CD1c-positive myeloid dendritic cell (primary cell): Measurements from ENCODE around the gene C14orf93.
"Not testable (repeated sequence)": the region's sequence is repeated elsewhere in the genome, so short reads cannot be mapped to it uniquely, and the experiment has no call there.

Experiments used
- DNase-seq: peaks from one replicate; pipeline ENCODE4 v3.0.0-alpha.2; 2016; ENCODE audit errors: extremely low spot score

Gene C14orf93

GRCh38 chr14:22974530-22975313, 35.2 kb downstream of the C14orf93 start:
- no peak for DNase-seq

GRCh38 chr14:22973217-22974032, 36.5 kb downstream of the C14orf93 start:
- peak; percentile 65 for DNase-seq

- no peak for DNase-seq
Observed at GRCh38 chr14:22972313-22972930, 37.5 kb downstream of the C14orf93 start.

DNA sequence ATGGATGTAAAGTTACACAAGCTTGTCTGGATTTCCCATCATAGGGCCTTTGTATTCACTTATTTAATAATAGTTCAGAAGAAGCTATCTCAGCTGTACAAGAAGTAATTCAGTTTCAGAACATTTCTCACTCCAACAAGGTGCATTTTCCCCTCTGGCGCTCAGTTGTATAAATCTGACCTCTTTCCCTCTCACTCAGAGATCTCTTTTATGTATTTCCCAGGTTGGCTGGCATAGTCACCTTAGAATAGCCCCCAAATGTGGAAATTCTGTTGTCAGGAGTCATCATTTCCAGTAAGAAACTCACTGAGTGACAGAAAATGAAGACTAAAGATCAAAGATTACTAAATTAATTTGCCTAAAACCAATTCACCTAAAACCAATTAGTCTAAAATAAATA, 38.8 kb downstream of the C14orf93 start:
- no peak for DNase-seq

GRCh38 chr14:22966783-22967269, 43.1 kb downstream of the C14orf93 start:
- no peak for DNase-seq

GRCh38 chr14:22965916-22966782, 43.8 kb downstream of the C14orf93 start:
- not testable (repeated sequence) for DNase-seq

DNA sequence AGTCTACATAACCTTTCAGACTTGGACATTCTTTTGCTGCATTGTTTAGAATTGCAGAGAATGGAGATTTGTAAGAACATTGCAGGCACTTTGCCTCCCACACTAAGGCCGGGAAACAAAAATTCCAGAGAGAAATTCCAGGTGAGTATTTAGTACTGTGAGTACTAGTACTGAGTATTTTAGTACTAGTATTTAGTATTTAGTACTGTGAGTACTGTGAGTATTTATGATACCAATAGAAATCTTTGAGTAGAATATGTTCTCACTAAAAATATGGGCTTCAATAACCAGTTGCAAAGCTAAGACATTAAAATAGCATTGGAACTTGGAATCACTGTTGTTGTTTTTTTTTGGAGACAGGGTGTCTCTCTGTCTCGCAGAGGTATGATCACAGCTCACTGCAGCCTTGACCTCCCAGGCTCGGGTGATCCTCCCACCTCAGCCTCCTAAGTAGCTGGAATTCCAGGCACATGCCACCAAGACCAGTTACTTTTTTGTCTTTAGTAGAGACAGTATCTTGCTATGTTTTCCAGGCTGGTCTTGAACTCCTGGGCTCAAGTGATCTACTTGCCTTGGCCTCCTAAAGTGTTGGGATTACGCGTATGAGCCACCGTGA, 47.8 kb downstream of the C14orf93 start:
- no peak for DNase-seq

- DNase-seq = no peak
Observed at GRCh38 chr14:22955702-22956569, 54.0 kb downstream of the C14orf93 start.

DNA sequence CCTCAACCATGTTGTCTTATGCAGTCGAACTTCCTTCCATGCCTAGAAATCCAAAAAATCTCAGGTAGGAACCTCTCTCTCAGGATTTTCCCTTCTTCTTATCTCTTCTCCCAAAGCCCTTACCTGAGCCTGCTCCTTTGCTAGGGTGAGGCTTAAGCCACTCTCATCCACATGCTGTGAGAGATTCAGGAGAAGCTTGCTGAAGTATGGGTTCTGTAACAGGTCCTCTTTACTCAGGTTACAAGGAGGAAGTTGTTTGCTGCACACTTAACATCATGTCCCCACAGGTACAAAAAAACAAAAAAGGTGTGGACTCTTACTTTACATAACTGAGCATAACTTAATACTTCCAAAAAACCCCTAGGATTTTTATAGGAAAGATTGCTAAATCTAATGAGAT, 57.5 kb downstream of the C14orf93 start:
- no peak for DNase-seq

- peak; percentile 67 for DNase-seq
Observed at GRCh38 chr14:22951795-22952194, 58.1 kb downstream of the C14orf93 start.

DNA sequence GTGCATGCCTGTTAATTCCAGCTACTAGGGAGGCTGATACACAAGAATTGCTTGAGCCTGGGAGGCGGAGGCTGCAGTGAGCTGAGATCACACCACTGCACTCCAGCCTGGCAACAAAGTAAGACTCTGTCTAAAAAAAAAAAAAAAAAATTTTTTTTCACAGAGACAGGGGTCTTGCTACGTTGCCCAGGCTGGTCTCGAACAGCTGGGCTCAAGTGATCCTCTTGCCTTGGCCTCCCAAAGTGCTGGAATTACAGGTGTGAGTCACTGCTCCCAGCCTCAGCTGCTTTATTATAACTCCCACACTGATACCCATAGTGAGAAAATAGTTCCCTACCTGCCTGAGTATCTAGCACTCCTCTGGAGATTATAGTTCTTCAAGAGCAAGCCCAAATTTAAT, 64.3 kb downstream of the C14orf93 start:
- DNase-seq = no peak

DNA sequence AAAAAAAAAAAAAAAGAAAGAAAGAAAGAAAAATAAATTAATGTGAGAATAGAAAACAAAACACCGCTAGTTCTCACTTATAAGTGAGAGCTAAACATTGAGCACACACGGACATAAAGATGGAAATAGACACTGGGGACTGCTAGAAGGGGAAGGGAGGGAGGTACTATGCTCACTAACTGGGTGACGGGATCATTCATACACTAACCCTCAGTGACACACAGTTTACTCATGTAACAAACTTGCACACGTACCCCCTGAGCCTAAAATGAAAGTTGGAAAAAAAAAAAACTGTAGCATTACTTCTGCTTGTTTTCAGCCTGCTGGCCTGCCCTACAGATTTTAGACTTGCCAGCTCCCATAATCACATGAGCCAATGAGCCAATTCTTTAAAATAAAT, 70.3 kb downstream of the C14orf93 start:
- no peak for DNase-seq
